GM21619 (cell line): Measurements from ENCODE around the gene RFX7.

Experiments
- ATAC-seq: cut with Tn5 transposase; IDR thresholded peaks from one replicate; pipeline ENCODE4 v1.9.1; 2021; ENCODE audit not compliant: unreplicated experiment

Gene RFX7

DNA sequence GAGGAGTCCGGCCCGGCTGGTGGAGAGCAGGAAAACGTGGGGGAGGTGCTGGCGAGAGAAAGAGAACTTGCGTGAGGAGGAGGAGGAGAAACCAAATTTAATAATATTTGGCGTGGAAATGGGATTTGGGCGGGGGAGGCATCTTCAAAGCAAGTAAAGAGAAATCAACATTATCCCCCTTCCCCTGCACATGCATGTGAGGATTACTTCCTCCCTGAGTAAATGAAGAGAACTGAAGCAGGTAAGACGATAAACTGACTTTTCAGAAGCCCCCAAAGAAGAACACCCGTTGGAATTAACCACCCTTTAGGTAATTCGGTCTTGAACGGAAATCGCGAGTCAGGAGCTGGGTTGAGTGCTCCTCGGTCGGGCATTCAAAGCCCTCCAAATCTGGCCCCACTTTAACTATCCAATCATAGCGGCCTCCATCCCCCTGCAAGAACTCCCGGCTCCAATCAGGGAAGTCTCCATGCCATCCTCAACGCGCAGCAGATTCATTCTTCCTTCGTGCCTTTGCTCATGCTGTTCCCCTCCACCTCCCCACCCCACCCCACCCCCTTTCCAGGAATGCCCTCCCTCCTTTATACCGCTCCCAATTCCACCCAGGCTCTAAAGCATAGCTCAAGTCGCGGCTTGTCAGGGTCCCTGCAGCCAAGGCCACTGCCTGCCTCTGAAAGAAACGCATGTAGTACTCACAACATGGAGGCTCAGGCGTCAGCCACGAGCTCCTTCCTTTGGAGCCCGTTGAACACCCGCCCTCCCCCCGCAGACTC, 545 bp upstream of the RFX7 start:
- ATAC-seq, result no peak

DNA sequence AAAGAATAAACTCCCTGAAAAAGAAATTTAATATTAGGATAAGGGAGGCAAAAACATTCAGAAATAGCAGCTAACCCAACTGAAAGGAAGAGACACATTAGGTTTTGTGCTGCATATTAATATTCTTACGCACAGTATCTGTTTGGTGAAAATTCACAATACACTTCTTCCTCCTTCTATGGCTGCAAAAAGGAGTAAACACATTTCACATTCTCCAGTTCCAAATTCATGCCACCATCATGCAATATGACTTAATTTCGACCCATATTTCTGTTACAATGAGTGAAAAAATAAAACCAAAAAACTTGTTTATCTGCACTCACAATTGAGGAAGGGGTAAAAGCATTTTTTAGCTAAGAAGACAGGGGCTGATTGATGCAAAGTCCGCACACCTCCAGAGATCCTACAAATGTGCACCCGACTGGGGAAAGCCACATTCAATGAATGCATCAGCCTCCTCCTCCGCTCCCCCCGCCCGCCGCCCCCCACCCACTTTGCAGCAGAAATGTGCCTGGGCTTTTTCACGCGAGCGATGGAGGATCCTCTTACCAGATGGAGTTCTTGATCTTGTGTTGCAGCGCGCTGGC, 1.0 kb downstream of the RFX7 start:
- no peak for ATAC-seq

DNA sequence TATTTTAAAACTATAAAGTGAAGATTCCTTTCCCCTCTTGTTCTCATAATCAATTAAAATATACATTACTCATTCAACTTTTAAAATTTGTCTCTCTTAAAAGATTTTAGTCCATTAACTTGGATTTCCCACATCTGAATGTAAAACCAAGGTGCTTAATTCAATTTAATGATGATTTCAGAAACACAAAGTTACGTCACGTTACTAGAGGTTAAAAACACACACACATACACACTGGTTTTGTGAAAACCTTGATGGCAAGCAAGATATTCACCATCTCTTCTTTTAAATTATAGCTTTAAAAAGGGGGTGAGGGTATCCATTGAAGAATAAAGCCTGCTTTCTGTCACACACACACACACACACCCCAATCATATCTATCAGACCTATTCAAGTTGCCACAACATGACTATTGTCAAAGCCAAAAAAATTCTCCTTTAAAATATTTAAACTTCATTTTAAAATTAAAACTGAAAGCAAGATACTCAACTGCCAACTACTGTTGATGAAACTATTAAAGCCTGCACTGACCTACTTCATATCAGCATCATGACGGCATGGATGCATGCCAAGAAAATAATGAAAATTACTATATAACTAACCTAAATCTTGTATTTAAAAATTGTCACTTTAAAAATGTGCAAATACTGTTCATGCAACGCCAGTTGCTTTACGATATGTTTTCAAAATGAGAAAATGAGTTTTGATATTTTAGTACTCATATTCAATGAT, 2.1 kb downstream of the RFX7 start:
- ATAC-seq, result no peak

DNA sequence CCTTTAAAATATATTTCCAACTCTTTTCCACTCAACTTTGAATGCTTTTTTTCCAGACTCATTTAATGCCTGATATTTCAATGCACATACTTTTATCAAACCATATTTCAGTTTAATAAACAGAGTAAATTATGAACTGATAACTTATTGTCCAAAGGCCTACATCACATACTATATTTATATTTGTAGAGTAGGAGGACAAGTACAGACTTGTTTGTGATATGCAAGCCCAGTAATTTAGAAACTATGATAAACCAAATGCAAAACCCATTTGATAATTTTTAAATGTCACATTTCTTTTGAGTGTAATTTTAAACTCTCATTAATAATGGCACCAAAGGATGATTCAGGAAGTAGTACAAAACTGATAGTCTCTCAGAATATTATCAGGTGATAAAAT, 3.3 kb downstream of the RFX7 start:
- ATAC-seq, result no peak

DNA sequence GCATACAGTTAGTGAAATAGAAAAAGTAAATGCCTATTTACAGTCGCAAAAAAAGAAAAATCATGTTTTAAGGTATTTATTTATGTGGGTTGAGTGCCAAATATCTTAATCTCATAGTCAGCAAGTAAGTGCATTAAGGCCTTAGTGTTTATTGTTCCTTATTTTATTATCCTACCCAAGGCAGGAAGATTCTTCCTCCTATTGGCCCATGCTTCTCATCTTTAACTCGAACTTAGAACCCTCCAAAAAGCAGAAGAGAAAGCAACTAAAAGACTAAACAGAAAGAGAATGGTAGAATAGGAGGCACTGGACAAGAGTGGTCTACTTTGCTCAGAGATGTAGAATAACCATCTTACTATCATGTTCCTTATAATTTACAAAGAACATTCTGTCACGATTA, 7.5 kb downstream of the RFX7 start:
- no peak for ATAC-seq

DNA sequence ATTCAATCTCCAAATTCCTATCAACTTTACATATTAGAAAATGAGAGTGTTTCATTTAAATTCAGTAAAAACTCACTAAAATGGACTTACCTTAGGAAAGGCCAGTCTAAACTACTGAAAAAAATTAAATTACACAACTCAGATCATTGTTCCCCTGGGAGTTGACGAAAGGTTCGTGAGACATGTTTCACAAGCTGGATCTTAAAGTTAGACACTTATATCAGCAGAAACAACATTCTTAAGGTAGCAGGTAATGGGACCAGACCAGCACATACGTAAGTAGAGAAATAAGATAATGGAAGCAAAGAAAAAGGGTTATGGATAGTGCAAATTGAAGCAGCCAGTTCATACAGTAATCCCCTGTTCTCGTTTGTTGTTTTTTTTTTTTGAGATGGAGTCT, 8.9 kb downstream of the RFX7 start:
- no peak for ATAC-seq

DNA sequence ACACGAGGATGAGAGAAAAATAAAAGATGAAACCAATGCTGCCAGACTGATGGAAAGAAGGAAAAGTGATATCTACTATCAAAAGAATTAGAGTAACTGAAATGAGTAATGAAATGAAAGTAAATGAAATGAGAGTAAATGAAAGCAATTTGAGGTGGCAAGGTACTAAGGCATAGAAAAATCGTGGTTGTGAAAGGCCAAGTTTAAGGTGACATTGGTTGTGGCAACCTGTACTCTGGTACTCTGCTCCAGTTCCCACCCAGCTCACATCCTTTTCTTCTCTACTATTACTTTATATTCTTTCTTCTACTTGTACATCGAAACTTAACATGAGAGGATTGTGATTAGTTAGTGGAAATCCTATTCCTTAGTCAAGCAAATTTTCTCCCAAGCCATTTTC, 10.1 kb downstream of the RFX7 start:
- ATAC-seq, result no peak

DNA sequence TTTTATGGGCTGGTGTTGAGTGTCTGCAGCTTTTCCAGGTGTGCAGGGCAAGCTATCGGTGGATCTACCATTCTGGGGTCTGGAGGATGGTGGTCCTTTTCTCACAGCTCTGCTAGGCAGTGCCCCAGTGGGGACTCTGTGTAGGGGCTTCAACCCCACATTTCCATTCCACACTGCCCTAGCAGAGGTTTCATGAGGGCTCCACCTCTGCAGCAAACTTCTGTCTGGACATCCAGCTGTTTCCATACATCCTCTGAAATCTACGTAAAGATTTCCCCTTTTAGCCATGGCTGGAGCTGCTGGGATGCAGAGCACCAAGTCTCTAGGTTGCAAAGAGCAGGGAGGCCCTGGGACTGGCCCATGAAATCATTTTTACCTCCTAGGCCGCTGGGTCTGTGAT, 11.6 kb downstream of the RFX7 start:
- ATAC-seq, result no peak

DNA sequence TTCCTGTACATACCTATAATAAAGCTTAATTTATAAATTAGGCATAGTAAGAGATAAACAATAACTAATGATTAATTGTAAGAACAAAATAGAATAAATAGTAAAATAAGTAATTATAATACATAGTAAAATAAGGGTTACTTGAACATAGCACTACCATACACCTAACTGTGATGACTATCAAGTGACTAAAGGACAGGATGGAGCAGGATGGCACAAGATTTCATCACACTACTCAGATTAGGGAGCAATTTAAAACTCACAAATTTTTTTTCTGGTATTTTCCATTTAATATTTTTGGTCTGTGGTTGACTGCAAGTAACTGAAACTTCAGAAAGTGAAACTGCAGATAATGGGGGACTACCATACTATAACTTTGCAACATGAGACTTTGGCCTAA, 14.8 kb downstream of the RFX7 start:
- no peak for ATAC-seq

DNA sequence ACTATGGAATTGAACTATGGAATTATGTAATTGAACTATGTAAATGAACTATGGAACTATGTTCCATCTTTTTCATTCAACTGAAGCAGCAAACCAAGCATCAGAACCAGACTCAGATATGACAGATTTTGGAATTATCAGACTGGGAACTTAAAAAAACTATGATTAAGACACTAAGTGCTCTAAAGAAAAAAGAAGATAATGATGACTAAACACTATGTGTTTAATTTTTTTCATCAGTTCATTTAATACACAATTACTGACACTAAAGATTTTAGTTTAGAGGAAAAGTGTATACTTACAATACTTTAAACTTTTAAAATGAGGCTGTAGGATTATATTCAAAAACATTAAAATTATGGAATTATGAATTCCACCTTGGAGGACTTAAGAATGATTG, 15.3 kb downstream of the RFX7 start:
- ATAC-seq, result no peak

DNA sequence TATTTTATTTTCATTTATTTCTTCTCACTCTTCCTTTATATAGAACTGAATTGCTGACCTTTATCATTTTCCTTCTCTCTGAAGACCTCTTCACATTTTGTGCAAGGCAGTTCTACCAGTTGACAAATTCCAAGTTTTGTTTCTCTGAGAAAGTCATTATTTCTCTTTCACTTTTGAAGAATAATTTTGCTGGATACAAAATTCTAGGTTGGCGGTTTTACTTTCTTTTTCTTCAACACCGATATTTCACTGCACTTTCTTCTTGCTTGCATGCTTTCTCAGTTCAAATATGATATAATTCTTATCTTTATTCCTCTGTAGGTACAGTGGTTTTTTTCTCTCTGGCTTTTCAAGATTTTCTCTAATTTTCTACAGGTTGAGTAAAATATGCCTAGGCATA, 15.9 kb downstream of the RFX7 start:
- no peak for ATAC-seq

DNA sequence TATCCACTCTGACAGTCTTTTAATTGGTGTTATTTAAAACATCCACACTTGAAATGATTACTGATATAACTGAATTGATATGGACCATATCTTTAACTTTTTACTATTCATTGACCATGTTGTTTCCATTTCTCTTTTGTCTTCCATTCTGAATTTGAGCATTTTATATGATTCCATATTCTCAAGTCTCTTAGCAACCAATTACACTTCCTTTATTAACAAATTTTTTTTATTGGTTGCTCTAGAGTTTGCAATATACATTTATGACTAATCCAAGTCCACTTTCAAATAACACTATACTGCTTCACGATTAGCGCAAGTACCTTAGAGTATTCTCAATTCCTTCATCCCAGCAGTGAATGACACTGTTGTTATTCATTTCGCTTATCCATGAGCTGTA, 16.4 kb downstream of the RFX7 start:
- ATAC-seq, result no peak

DNA sequence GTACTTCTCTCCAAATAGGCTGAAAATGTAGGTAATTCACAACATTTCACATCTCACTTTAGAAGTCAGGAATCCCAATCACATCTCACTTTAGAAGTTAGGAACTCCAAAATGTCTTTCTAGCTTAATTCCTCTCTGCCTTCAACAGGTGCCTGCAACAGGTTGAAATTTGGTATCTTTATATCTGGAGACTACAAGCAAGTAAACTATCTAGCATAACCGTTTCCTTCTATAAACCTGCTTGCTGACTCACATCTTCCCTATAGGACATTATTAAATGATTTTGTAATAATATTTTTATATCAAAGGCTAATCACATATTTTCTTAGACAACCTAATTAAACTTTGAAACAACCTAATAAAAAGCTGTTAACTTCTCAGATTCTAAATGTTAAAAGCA, 18.2 kb downstream of the RFX7 start:
- ATAC-seq, result no peak

DNA sequence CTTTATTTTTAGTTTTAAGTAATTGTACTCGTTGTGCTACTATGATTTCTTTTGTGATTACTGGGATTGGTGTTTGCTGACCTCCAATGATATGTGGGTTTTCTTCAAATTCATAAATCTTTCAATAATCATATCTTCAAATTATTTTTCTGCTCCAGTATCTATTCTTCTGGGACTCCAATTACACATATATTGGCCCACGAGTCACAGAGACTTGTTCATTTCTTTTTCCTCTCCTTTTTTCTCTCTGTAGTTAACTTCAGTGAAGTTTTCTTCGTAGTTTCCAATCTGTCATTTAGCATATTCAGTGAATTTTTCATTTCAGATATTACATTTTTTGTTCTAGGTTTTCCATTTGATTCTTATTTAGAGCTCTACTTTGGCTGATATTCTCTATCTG, 21.4 kb downstream of the RFX7 start:
- no peak for ATAC-seq

DNA sequence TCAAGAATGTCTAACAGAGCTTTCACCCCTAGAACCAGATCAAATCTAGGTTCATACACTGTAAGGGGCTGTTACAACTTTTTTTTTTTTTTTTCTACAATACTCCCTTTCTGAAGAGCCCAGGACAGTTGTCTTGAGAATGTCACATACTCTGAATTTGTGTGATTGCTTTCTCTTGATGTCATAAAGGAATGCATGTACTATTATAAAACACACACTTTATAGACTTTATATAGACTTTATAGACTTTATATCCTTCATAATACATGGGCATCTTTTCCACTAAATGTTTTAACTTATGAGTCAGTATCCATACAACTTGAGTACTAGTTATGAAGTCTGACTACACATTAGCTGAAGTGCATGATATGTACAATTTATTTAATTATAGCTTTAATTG, 26.3 kb downstream of the RFX7 start:
- ATAC-seq, result no peak

DNA sequence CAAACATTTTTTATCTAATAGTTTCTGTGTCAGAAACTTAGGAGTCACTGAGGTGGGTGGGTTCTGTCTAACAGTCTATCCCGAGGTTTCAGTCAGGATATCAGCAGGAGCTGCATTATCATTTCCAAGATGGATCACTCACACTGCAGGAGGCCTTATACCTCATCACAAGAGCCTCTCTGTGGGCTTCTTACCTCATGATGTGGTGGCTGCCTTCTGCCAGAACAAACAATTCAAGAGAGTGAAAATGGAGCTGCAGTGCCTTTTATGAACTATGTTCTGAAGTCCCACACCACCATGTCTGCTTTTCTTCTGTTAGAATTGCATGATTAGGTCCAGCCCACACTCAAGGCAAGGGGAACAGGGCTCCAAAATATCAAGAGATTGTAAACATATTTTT, 27.9 kb downstream of the RFX7 start:
- ATAC-seq, result no peak

DNA sequence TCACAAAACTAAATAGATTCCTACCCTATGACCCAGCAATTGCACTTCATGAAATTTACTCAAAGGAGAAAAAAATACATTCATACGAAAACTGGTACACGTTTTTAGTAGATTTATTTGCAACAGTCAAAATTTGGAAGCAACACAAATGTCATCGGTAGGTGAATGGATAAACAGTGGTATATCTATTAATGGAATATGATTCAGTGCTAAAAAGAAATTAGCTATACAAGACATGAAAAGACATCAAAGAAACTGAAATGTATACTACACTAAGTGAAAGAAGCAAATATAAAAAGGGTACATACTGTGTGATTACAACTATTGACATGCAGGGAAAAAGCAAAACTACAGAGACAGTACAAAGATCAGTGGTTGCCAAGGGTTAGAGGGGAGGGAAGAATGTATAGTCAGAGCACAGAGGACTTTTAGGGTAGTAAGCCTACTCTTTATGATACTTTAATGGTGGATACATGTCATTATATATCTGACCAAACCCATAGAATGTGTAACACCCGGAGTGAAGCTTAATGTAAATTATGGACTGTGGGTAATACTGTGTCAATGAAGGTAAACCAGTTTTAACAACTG, 31.6 kb downstream of the RFX7 start:
- no peak for ATAC-seq

DNA sequence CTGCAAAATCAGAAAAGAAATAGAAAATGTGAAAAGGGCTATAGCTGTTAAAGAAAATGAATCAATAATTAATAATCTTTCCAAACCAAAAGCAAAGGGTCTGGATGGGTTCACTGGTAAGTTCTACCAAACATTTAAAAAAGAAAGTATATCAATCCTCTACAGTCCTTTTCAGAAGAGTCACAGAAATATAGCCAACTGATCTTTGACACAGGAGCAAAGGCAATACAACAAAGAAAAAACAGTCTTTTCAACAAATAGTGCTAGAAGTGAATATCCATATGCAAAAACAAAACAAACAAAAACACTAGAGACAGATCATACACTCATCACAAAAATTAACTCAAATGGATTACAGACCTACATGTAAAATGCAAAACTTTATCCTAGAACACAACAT, 32.6 kb downstream of the RFX7 start:
- no peak for ATAC-seq

DNA sequence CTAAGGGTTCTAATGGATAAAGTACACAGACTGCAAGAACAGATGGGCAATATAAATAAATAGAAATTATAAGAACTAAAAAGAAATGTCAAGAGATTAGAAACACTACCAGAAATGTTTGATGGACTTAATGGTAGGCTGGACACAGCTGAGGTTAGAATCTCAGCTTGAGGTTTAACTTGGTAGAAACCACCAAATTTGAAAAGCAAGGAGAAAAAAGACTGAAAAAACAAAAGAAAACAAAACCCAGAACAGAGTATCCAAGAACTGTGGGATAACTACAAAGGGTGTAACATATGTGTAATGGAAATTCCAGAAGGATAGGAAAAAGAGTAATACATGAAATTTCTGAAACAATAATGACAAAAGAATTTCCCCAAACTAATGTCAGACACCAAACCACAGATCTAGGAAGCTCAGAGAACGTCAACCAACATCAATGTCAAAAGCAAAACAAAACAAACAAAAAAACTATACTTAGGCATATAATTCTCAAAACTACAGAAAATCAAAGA, 35.0 kb downstream of the RFX7 start:
- ATAC-seq, result no peak

DNA sequence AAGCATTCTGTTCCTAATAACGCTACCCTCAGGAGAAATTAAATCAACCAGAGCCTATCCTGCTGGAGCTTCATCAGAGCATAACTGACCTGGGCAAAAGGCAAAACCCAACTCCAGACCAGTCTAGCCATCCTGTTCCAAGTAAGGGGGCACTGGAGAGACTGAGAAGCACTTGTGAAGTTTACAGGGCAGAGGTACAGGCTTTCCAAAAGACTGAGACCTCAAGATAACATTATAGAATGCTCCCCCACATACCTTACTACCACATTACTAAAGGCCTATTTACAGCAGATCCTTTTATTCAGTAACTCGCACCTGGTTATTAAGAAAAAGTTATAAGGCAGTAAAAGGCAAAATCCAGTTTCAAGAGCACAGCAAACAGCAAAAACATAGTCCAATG, 35.5 kb downstream of the RFX7 start:
- ATAC-seq, result no peak

DNA sequence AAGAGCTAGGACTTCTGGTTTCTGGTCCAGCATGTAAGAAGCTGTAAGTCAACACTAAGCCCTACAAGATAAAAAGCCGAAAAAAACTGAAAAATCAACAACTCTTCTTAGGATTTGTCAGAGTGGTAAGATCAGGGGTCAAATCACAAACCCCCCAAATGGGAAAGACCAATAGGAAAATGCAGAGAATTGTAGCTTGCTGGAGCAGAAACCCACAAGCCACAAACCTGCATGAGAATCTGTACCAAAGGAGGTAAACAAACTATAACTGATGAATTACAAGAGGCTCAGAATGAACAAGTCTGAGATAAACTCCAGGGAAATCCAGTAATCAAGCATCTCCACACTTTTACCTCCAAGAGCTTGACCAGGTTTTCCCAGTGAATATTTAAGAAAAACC, 36.0 kb downstream of the RFX7 start:
- ATAC-seq, result no peak

DNA sequence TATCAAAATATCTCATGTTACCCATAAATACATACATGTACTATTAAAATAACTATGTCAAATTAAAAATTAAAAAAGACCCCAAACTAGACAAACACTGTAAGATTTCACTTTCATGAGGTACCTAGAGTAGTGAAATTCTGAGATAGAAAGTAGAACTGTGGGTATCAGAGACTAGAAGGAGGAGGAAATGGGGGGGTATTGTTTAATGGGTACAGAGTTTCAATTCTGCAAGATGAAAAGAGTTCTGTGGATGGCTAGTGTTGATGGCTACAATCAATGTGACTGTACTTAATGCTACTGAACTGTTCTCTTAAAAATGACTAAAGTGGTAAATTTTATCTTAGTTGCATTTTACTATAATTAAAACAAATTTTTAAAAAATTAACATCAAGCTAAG, 36.6 kb downstream of the RFX7 start:
- ATAC-seq, result peak; percentile 64
